Measurements from ENCODE around the gene PSMB2. TPM values are rescaled to one million over a fixed set of nuclear protein-coding genes. Genes with fewer than 3 reads are reported as not detected.

Gene PSMB2
- total RNA-seq, 2 experiments from 2014 or later: 28.7 to 86.3 TPM

- no peak overlapping the region for H3K27ac ChIP-seq (ENCODE audit: low read depth, low read length, poor library complexity, severe bottlenecking)
- H4K20me1 ChIP-seq (ENCODE audit: insufficient read depth, low read length): peaks cover 5% of the 10 kb centered on the region
- H3K4me1 ChIP-seq (ENCODE audit: insufficient read depth, low read length, poor library complexity, severe bottlenecking): no peaks in the 10 kb centered on the region
- TF ChIP-seq CTCF (conservative IDR thresholded peaks at IDR 0.05; ENCODE audit: low read length) (no peak), EZH2phosphoT487 (IDR thresholded peaks at IDR 0.05; ENCODE audit: borderline replicate concordance, low read depth, low read length) (no peak)
- no peak for DNase-seq (ENCODE audit: low spot score)
- no peaks in the 10 kb centered on the region for H3K9me2 ChIP-seq (ENCODE audit: insufficient read depth, low read length)
- CTCF ChIA-PET (ENCODE audit: unreplicated experiment): interaction anchor here (0.8 kb wide), 1 partner anchor 69 kb away, joined by 3 read pairs; no protein-coding TSS in a partner anchor
- H3K79me2 ChIP-seq (ENCODE audit: insufficient read depth, low read depth, low read length): peaks cover 17% of the 10 kb centered on the region; the same call in 1 of the 2 replicates
- intact Hi-C loops (cut with micrococcal nuclease; ENCODE audit: unreplicated experiment): no loop called here
- H3K36me3 ChIP-seq (ENCODE audit: insufficient read depth, low read length): peaks cover 97% of the 10 kb centered on the region
- H3K9me3 ChIP-seq (ENCODE audit: low read length): no peaks in the 10 kb centered on the region
- no peak overlapping the region for H3K4me3 ChIP-seq (ENCODE audit: low read depth, low read length, poor library complexity, severe bottlenecking)
- no peak overlapping the region for H3K4me2 ChIP-seq (ENCODE audit: low read length)
- H2AFZ ChIP-seq (ENCODE audit: low read length): no peak overlapping the region
- no TSS peak for BruUV-seq (replicated peaks)
- POLR2A ChIA-PET: interaction anchor here (0.9 kb wide), 1 partner anchor 9 kb away, joined by 3 read pairs; no protein-coding TSS in a partner anchor
Observed at GRCh38 chr1:35605071-35605866, 36.1 kb downstream of the PSMB2 start.

- peaks cover 5% of the 10 kb centered on the region for H4K20me1 ChIP-seq (ENCODE audit: insufficient read depth, low read length)
- H3K79me2 ChIP-seq (ENCODE audit: insufficient read depth, low read depth, low read length): peaks cover 17% of the 10 kb centered on the region; the same call in 1 of the 2 replicates
- no peak overlapping the region for H3K4me3 ChIP-seq (ENCODE audit: low read depth, low read length, poor library complexity, severe bottlenecking)
- no peak overlapping the region for H2AFZ ChIP-seq (ENCODE audit: low read length)
- H3K9me2 ChIP-seq (ENCODE audit: insufficient read depth, low read length): no peaks in the 10 kb centered on the region
- H3K27ac ChIP-seq (ENCODE audit: low read depth, low read length, poor library complexity, severe bottlenecking): no peak overlapping the region
- H3K36me3 ChIP-seq (ENCODE audit: insufficient read depth, low read length): peaks cover 96% of the 10 kb centered on the region
- BruUV-seq (replicated peaks): no TSS peak
- H3K4me1 ChIP-seq (ENCODE audit: insufficient read depth, low read length, poor library complexity, severe bottlenecking): no peaks in the 10 kb centered on the region
- POLR2A ChIA-PET: interaction anchor here (0.6 kb wide), 2 partner anchors 14 to 20 kb away, joined by 3 to 6 read pairs; no protein-coding TSS in a partner anchor
- H3K9me3 ChIP-seq (ENCODE audit: low read length): no peaks in the 10 kb centered on the region
- intact Hi-C loops (cut with micrococcal nuclease; ENCODE audit: unreplicated experiment): no loop called here
- no peak for TF ChIP-seq CTCF (conservative IDR thresholded peaks at IDR 0.05; ENCODE audit: low read length)
- no peak for TF ChIP-seq EZH2phosphoT487 (IDR thresholded peaks at IDR 0.05; ENCODE audit: borderline replicate concordance, low read depth, low read length)
- no peak for DNase-seq (ENCODE audit: low spot score)
- H3K4me2 ChIP-seq (ENCODE audit: low read length): no peak overlapping the region
- CTCF ChIA-PET (ENCODE audit: unreplicated experiment): interaction anchor here (0.8 kb wide), 1 partner anchor 68 kb away, joined by 3 read pairs; no protein-coding TSS in a partner anchor
Observed at GRCh38 chr1:35603941-35604340, 37.4 kb downstream of the PSMB2 start.

- intact Hi-C loops (cut with micrococcal nuclease; ENCODE audit: unreplicated experiment): no loop called here
- no peak overlapping the region for H3K4me2 ChIP-seq (ENCODE audit: low read length)
- CTCF ChIA-PET (ENCODE audit: unreplicated experiment): no interaction called here
Observed at GRCh38 chr1:35603468-35603867, 37.9 kb downstream of the PSMB2 start.

More at GRCh38 chr1:35603468-35603867, 37.9 kb downstream of the PSMB2 start:
- Histone ChIP-seq H3K9me2 (ENCODE audit: insufficient read depth, low read length) (no peaks in the 10 kb centered on the region), H3K4me3 (ENCODE audit: low read depth, low read length, poor library complexity, severe bottlenecking) (no peak overlapping the region), H3K4me1 (ENCODE audit: insufficient read depth, low read length, poor library complexity, severe bottlenecking) (no peaks in the 10 kb centered on the region), H3K79me2 (ENCODE audit: insufficient read depth, low read depth, low read length) (peaks cover 17% of the 10 kb centered on the region; the same call in 1 of the 2 replicates), H3K36me3 (ENCODE audit: insufficient read depth, low read length) (peaks cover 92% of the 10 kb centered on the region), H3K9me3 (ENCODE audit: low read length) (no peaks in the 10 kb centered on the region), H3K27ac (ENCODE audit: low read depth, low read length, poor library complexity, severe bottlenecking) (no peak overlapping the region), H4K20me1 (ENCODE audit: insufficient read depth, low read length) (peaks cover 5% of the 10 kb centered on the region), H2AFZ (ENCODE audit: low read length) (no peak overlapping the region)
- BruUV-seq (replicated peaks): no TSS peak
- no peak for TF ChIP-seq CTCF (conservative IDR thresholded peaks at IDR 0.05; ENCODE audit: low read length)
- TF ChIP-seq EZH2phosphoT487 (IDR thresholded peaks at IDR 0.05; ENCODE audit: borderline replicate concordance, low read depth, low read length): no peak
- POLR2A ChIA-PET: interaction anchor here (0.6 kb wide), 2 partner anchors 13 to 21 kb away, joined by 3 to 6 read pairs; no protein-coding TSS in a partner anchor
- DNase-seq (ENCODE audit: low spot score): no peak
